Esophagus (tissue), 2 donors: Measurements from ENCODE around the gene PRDX3. TPM values are rescaled to one million over a fixed set of nuclear protein-coding genes. Genes with fewer than 3 reads are reported as not detected.

Experiments
- H3K27ac ChIP-seq, 2 donors: one replicate each; pipeline ENCODE4 v1.5.1; 2013; ENCODE audit warnings: low read depth in 2 of 2, mild to moderate bottlenecking in 2 of 2, inconsistent platforms in 1 of 2, low read length in 1 of 2, moderate library complexity in 1 of 2
- H3K27me3 ChIP-seq, 2 donors: one replicate each; pipeline ENCODE4 v1.6.1; 2013; ENCODE audit warnings: low read length in 2 of 2, control low read depth in 1 of 2, mild to moderate bottlenecking in 1 of 2; ENCODE audit not compliant: insufficient read depth in 2 of 2, control insufficient read depth in 1 of 2
- H3K36me3 ChIP-seq, 2 donors: one replicate each; pipeline ENCODE4 v1.6.1; 2013; ENCODE audit warnings: low read length in 1 of 2; ENCODE audit not compliant: control insufficient read depth in 2 of 2, insufficient read depth in 2 of 2
- H3K4me1 ChIP-seq, 2 donors: one replicate each; pipeline ENCODE4 v1.6.1; 2013; ENCODE audit warnings: low read length in 1 of 2; ENCODE audit not compliant: control insufficient read depth in 2 of 2, insufficient read depth in 2 of 2
- H3K4me3 ChIP-seq, 2 donors: one replicate each; pipeline ENCODE4 v1.5.1; 2013; ENCODE audit warnings: low read length in 2 of 2, mild to moderate bottlenecking in 2 of 2, low read depth in 1 of 2, moderate library complexity in 1 of 2
- H3K9me3 ChIP-seq, 2 donors: one replicate each; pipeline ENCODE4 v1.6.1; 2013; ENCODE audit warnings: mild to moderate bottlenecking in 2 of 2, low read depth in 1 of 2, low read length in 1 of 2, moderate library complexity in 1 of 2; ENCODE audit not compliant: control insufficient read depth in 2 of 2, insufficient read depth in 1 of 2
- WGBS, 2 donors: extraction: QIAGEN DNeasy Blood & Tissue Kit; methylation state at CpG; one replicate each; pipeline ENCODE4 v1.1.7; 2013; 5-methylcytosine and 5-hydroxymethylcytosine counted together
- polyA plus RNA-seq, 2 donors: library from polyadenylated mRNA; stranded (reverse); fragments of 200-250 nt; gene quantifications; one replicate each; pipeline ENCODE4 v1.2.3, GENCODE V29; 2013
- donor health status: healthy with polysubstance abuse.
- donor health status: Bipolar disorder and iron deficiency.

Gene PRDX3
- polyA plus RNA-seq, 2 donors: 40.8 to 82.2 TPM

DNA sequence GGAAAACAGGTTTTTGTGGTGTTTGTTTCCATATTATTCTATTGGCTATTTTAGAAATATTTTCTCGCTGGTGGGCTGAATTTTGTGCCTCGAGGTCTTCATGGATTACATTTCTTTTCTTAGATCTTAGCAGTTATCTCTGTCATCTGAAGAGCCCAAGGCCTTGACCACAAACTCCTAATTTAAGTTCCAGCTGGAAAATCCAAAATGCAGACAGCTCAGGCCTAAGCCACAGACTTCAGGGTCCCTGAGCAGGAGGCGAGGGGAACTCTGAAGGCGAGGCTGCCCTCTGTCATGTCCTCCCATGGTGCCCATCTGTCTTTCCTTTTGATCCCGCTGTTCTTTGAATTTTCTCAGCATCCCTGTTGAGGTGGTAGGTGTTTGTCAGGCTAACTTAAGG, 60.4 kb downstream of the PRDX3 start:
- H3K4me3 ChIP-seq: no peak overlapping the region
- peaks cover 5 to 20% of the 10 kb centered on the region in 2 donors for H3K36me3 ChIP-seq
- H3K27me3 ChIP-seq: no peaks in the 10 kb centered on the region
- 90 to 94% methylated on average over 5 of the region's 5 CpGs for WGBS, 2 donors
- no peaks in the 10 kb centered on the region for H3K9me3 ChIP-seq
- H3K27ac ChIP-seq: no peak overlapping the region
- no peaks in the 10 kb centered on the region for H3K4me1 ChIP-seq

Other genes starting within 250 kb of the PRDX3 start
- 1 to 10 TPM; 1.1 to 1.3 TPM for gene NANOS1, start 149.1 kb downstream of the PRDX3 start, polyA plus RNA-seq
- gene EIF3A, start 98.0 kb downstream of the PRDX3 start, polyA plus RNA-seq: 10 to 100 TPM; 32.3 to 51.0 TPM
- 10 to 100 TPM; 20.4 to 26.2 TPM for gene DENND10, start 74.7 kb downstream of the PRDX3 start, polyA plus RNA-seq
- 10 to 100 TPM; 20.8 to 22.7 TPM for gene SFXN4, start 13.1 kb downstream of the PRDX3 start, polyA plus RNA-seq
- gene GRK5, start 28.8 kb upstream of the PRDX3 start, polyA plus RNA-seq: 1 to 10 TPM; 3.1 to 5.2 TPM